Testis (tissue), 2 donors: ENCODE measurements around the gene FAM98C.

Experiments used
- POLR2A ChIP-seq: fragments of 450-650 bp; IDR thresholded peaks from one replicate; pipeline ENCODE4 v1.6.1; 2017; ENCODE audit warnings: antibody characterized with exemption, mild to moderate bottlenecking, moderate library complexity
- TF ChIP-seq, protein P1 (sequence below), 3 experiments: fragments of 450-650 bp in 2 of 3; fragments of 200-600 bp in 1 of 3; sonication (generic) in 1 of 3; IDR thresholded peaks; one replicate each; pipeline ENCODE4 v1.5.1; 2016 to 2019; ENCODE audit warnings: antibody characterized with exemption in 3 of 3, mild to moderate bottlenecking in 2 of 3, moderate library complexity in 1 of 3

DNA sequence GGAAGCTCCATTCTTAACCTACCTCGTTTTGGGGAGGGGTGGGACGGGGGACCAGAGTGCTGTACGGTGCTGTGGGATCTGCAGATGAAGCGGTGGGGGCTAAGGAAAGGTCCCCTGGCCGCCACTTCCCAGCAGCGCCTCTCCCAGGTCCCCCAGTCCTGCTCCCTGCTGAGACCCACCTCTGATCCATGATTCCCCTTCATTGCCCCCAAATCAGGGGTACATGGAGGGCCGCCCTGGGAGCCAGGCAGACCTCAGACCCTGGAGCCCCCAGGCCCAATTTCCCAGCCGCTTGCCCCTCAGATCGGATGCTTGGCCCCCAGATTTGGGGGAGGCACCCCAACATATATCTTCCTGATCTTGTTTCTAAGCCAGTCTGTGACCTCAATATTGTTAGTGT lies 3.8 kb upstream of the FAM98C start:
- TF ChIP-seq, protein P1, sequence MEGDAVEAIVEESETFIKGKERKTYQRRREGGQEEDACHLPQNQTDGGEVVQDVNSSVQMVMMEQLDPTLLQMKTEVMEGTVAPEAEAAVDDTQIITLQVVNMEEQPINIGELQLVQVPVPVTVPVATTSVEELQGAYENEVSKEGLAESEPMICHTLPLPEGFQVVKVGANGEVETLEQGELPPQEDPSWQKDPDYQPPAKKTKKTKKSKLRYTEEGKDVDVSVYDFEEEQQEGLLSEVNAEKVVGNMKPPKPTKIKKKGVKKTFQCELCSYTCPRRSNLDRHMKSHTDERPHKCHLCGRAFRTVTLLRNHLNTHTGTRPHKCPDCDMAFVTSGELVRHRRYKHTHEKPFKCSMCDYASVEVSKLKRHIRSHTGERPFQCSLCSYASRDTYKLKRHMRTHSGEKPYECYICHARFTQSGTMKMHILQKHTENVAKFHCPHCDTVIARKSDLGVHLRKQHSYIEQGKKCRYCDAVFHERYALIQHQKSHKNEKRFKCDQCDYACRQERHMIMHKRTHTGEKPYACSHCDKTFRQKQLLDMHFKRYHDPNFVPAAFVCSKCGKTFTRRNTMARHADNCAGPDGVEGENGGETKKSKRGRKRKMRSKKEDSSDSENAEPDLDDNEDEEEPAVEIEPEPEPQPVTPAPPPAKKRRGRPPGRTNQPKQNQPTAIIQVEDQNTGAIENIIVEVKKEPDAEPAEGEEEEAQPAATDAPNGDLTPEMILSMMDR (IDR thresholded peaks at IDR 0.05) = no peak
- no peak for TF ChIP-seq POLR2A
